Spinal cord (tissue), 10 donors: ENCODE data around the gene DDAH1. TPM values are rescaled to one million over a fixed set of nuclear protein-coding genes. Genes with fewer than 3 reads are reported as not detected.
A peak's percentile ranks its signal among the peaks of the same experiment; 100 is the strongest.

ENCODE experiments used
- DNase-seq, 6 donors: peaks; one replicate each; pipeline versions ENCODE4 v3.0.0 to v3.0.0-alpha.2; 2013 to 2015; ENCODE audit warnings: low spot score in 6 of 6, low read depth in 4 of 6
- H3K27ac ChIP-seq: one replicate; pipeline ENCODE4 v1.5.1; 2013; ENCODE audit warnings: low read depth, low read length, control low read depth
- H3K27me3 ChIP-seq: one replicate; pipeline ENCODE4 v1.6.1; 2013; ENCODE audit warnings: low read length; ENCODE audit not compliant: control insufficient read depth, insufficient read depth
- H3K36me3 ChIP-seq: one replicate; pipeline ENCODE4 v1.6.1; 2013; ENCODE audit warnings: low read length; ENCODE audit not compliant: control insufficient read depth, insufficient read depth
- H3K4me1 ChIP-seq: one replicate; pipeline ENCODE4 v1.6.1; 2013; ENCODE audit warnings: low read length; ENCODE audit not compliant: control insufficient read depth, insufficient read depth
- H3K4me3 ChIP-seq: one replicate; pipeline ENCODE4 v1.5.1; 2013; ENCODE audit warnings: low read depth, low read length, control low read depth
- H3K9me3 ChIP-seq: one replicate; pipeline ENCODE4 v1.6.1; 2013; ENCODE audit warnings: low read length; ENCODE audit not compliant: control insufficient read depth, insufficient read depth
- WGBS: methylation state at CpG from one replicate; pipeline ENCODE4 v1.1.5; 2013; ENCODE audit warnings: missing lambda C conversion rate; ENCODE audit not compliant: insufficient coverage; 5-methylcytosine and 5-hydroxymethylcytosine counted together
- polyA plus RNA-seq, 2 donors: library from polyadenylated mRNA; unstranded; fragments of 120-200 nt; gene quantifications; one replicate each; pipeline ENCODE4 v1.2.1, GENCODE V29; 2013; ENCODE audit not compliant: insufficient read length in 2 of 2
- total RNA-seq, 2 donors: library from RNA; depleted of rRNA in 1 of 2; stranded (reverse); fragments of 120-200 nt in 1 of 2; fragments of >200 nt in 1 of 2; gene quantifications; one replicate each; pipeline versions ENCODE4 v1.2.3 to v1.2.4, GENCODE V29; 2013 to 2014
- donor health status: healthy.

DDAH1 gene
- total and polyA plus RNA-seq, 4 donors: 68.1 to 203 (median 122) TPM

- Histone ChIP-seq H3K27ac (peak overlapping the region; percentile 50), H3K36me3 (no peaks in the 10 kb centered on the region), H3K4me3 (no peak overlapping the region), H3K9me3 (no peaks in the 10 kb centered on the region), H3K4me1 (peaks cover 3% of the 10 kb centered on the region), H3K27me3 (no peaks in the 10 kb centered on the region)
- DNase-seq: peak in 1 of 6 donors; percentile 38
- WGBS: no CpG with 5 or more reads among the region's 1 CpG
These were observed 121.2 kb downstream of the DDAH1 start for GRCh38 chr1:85343612-85344255.

- DNase-seq: peak in 2 of 6 donors; percentile 34 to 47
- no peaks in the 10 kb centered on the region for H3K9me3 ChIP-seq
- H3K27me3 ChIP-seq: no peaks in the 10 kb centered on the region
- no CpG with 5 or more reads among the region's 1 CpG for WGBS
- H3K4me1 ChIP-seq: peaks cover 3% of the 10 kb centered on the region
- H3K27ac ChIP-seq: peak overlapping the region; percentile 50
- no peaks in the 10 kb centered on the region for H3K36me3 ChIP-seq
- no peak overlapping the region for H3K4me3 ChIP-seq
These were observed 121.7 kb downstream of the DDAH1 start for GRCh38 chr1:85343213-85343611.

- Histone ChIP-seq H3K4me3 (no peak overlapping the region), H3K27ac (no peak overlapping the region), H3K9me3 (no peaks in the 10 kb centered on the region), H3K4me1 (peaks cover 3% of the 10 kb centered on the region), H3K36me3 (no peaks in the 10 kb centered on the region), H3K27me3 (no peaks in the 10 kb centered on the region)
- DNase-seq: no peak
These were observed 122.8 kb downstream of the DDAH1 start for GRCh38 chr1:85342207-85342606.

- DNase-seq: no peak
- no peaks in the 10 kb centered on the region for H3K27me3 ChIP-seq
- 83% methylated on average over 3 of the region's 3 CpGs for WGBS
- H3K27ac ChIP-seq: no peak overlapping the region
- H3K4me3 ChIP-seq: no peak overlapping the region
- no peaks in the 10 kb centered on the region for H3K36me3 ChIP-seq
- no peaks in the 10 kb centered on the region for H3K9me3 ChIP-seq
- peaks cover 3% of the 10 kb centered on the region for H3K4me1 ChIP-seq
These were observed 124.5 kb downstream of the DDAH1 start for GRCh38 chr1:85340427-85340826.

- no peaks in the 10 kb centered on the region for H3K27me3 ChIP-seq
- no peak overlapping the region for H3K4me3 ChIP-seq
- no peaks in the 10 kb centered on the region for H3K36me3 ChIP-seq
- WGBS: 86% methylated on average over 5 of the region's 7 CpGs
- H3K9me3 ChIP-seq: no peaks in the 10 kb centered on the region
- H3K27ac ChIP-seq: no peak overlapping the region
- peaks cover 3% of the 10 kb centered on the region for H3K4me1 ChIP-seq
- DNase-seq: no peak
These were observed 125.1 kb downstream of the DDAH1 start for GRCh38 chr1:85339656-85340399.

GRCh38 chr1:85339089-85339488 is 125.9 kb downstream of the DDAH1 start:
- Histone ChIP-seq H3K27me3 (no peaks in the 10 kb centered on the region), H3K4me3 (no peak overlapping the region), H3K27ac (no peak overlapping the region), H3K9me3 (no peaks in the 10 kb centered on the region), H3K4me1 (peaks cover under 1% of the 10 kb centered on the region), H3K36me3 (no peaks in the 10 kb centered on the region)
- DNase-seq: no peak
- WGBS: no CpG with 5 or more reads among the region's 5 CpGs

- DNase-seq: no peak
- peaks cover 4% of the 10 kb centered on the region for H3K9me3 ChIP-seq
- H3K4me1 ChIP-seq: no peaks in the 10 kb centered on the region
- H3K4me3 ChIP-seq: no peak overlapping the region
- H3K27ac ChIP-seq: no peak overlapping the region
- H3K27me3 ChIP-seq: no peaks in the 10 kb centered on the region
- no CpG with 5 or more reads among the region's 2 CpGs for WGBS
- H3K36me3 ChIP-seq: no peaks in the 10 kb centered on the region
These were observed 130.0 kb downstream of the DDAH1 start for GRCh38 chr1:85334962-85335361.

GRCh38 chr1:85333186-85333585 is 131.8 kb downstream of the DDAH1 start:
- H3K4me3 ChIP-seq: no peak overlapping the region
- H3K27ac ChIP-seq: no peak overlapping the region
- no peaks in the 10 kb centered on the region for H3K4me1 ChIP-seq
- peaks cover 4% of the 10 kb centered on the region for H3K9me3 ChIP-seq
- WGBS: 100% methylated on average over 1 of the region's 1 CpG
- no peak for DNase-seq
- no peaks in the 10 kb centered on the region for H3K27me3 ChIP-seq
- no peaks in the 10 kb centered on the region for H3K36me3 ChIP-seq

GRCh38 chr1:85332575-85332974 is 132.4 kb downstream of the DDAH1 start:
- Histone ChIP-seq H3K27ac (no peak overlapping the region), H3K4me1 (no peaks in the 10 kb centered on the region), H3K36me3 (no peaks in the 10 kb centered on the region), H3K9me3 (peaks cover 4% of the 10 kb centered on the region), H3K4me3 (no peak overlapping the region), H3K27me3 (no peaks in the 10 kb centered on the region)
- no CpG with 5 or more reads among the region's 1 CpG for WGBS
- no peak for DNase-seq

GRCh38 chr1:85330711-85331290 is 134.2 kb downstream of the DDAH1 start:
- Histone ChIP-seq H3K4me1 (no peaks in the 10 kb centered on the region), H3K27me3 (no peaks in the 10 kb centered on the region), H3K27ac (no peak overlapping the region), H3K9me3 (peaks cover 4% of the 10 kb centered on the region), H3K36me3 (no peaks in the 10 kb centered on the region), H3K4me3 (no peak overlapping the region)
- 50% methylated on average over 2 of the region's 6 CpGs for WGBS
- peak in 4 of 6 donors; percentile 39 to 84 (median 58) for DNase-seq
